Kidney (tissue), 14 donors: Measurements from ENCODE around the gene PPP1R9B. TPM values are rescaled to one million over a fixed set of nuclear protein-coding genes. Genes with fewer than 3 reads are reported as not detected.

Experiments
- DNase-seq, 5 donors: peaks; one replicate each; pipeline ENCODE4 v3.0.0-alpha.2; 2013 to 2020
- FAIRE-seq: peaks from 2 replicates; lab custom pipeline; 2012; peaks lifted over from hg19 to GRCh38; lab: Jason Lieb, UNC
- H3K27ac ChIP-seq, 2 donors: one replicate each; pipeline ENCODE4 v1.7.0; 2013; ENCODE audit warnings: low read depth in 2 of 2, low read length in 2 of 2, inconsistent platforms in 1 of 2
- H3K27me3 ChIP-seq: one replicate; pipeline ENCODE4 v1.7.1; 2013; ENCODE audit warnings: low read length, inconsistent platforms; ENCODE audit not compliant: control insufficient read depth, insufficient read depth
- H3K36me3 ChIP-seq, 3 donors: one replicate each; pipeline versions ENCODE4 v1.7.0 to v1.7.1; 2013; ENCODE audit warnings: low read length in 3 of 3, control low read depth in 1 of 3, inconsistent platforms in 1 of 3; ENCODE audit not compliant: insufficient read depth in 3 of 3, control insufficient read depth in 2 of 3
- H3K4me1 ChIP-seq, 3 donors: one replicate each; pipeline versions ENCODE4 v1.7.0 to v1.7.1; 2013; ENCODE audit warnings: low read length in 3 of 3, inconsistent platforms in 1 of 3, low read depth in 1 of 3; ENCODE audit not compliant: control insufficient read depth in 2 of 3, insufficient read depth in 2 of 3
- H3K4me3 ChIP-seq, 3 donors: one replicate each; pipeline versions ENCODE4 v1.7.0 to v1.8.1; 2013; ENCODE audit warnings: low read length in 3 of 3, control low read depth in 1 of 3, inconsistent platforms in 1 of 3
- H3K9ac ChIP-seq, 3 donors: one replicate each; pipeline versions ENCODE4 v1.7.0 to v1.7.1; 2013; ENCODE audit warnings: low read length in 3 of 3, control low read depth in 1 of 3, inconsistent platforms in 1 of 3
- H3K9me3 ChIP-seq, 3 donors: one replicate each; pipeline versions ENCODE4 v1.7.0 to v1.7.1; 2013; ENCODE audit warnings: low read length in 3 of 3, control low read depth in 1 of 3, inconsistent platforms in 1 of 3; ENCODE audit not compliant: control insufficient read depth in 2 of 3, insufficient read depth in 1 of 3
- intact Hi-C: fragments of 100-400 bp; cut with DNase I; formaldehyde crosslinking; loops from one replicate; pipeline ENCODE4 v1.11.1; 2022
- polyA plus RNA-seq: library from polyadenylated mRNA; stranded (reverse); fragments of 350-450 nt; fragmentation: Illumina TruSeq; extraction: RNeasy Lipid Tissue Mini Kit (QIAGEN cat#74804); gene quantifications from one replicate; pipeline ENCODE4 v1.2.3, GENCODE V29; 2014; ENCODE audit warnings: low read depth, low replicate concordance; ENCODE audit not compliant: insufficient read depth
- total RNA-seq: library from RNA; stranded (reverse); fragmentation: NEBNext Ultra II Directional; extraction: Animal tissue kit (Norgen Biotek cat#: 25700); gene quantifications from one replicate; pipeline ENCODE4 v1.2.1, GENCODE V29; 2021
- TF ChIP-seq, protein P1 (sequence below): IDR thresholded peaks from 3 replicates; pipeline ENCODE4 v1.5.1; 2012; ENCODE audit warnings: mild to moderate bottlenecking, moderate library complexity, borderline replicate concordance; ENCODE audit not compliant: insufficient read depth; ENCODE audit errors: extremely low read depth
- donor health status: control.
- donor health status: control.
- donor health status: control.
- donor health status: control.
- donor health status: control.
- donor health status: DM: yes; HTN: yes; CAD: no.
- donor health status: Normal renal cell carcinoma (clear cell type).

The PPP1R9B gene
- total and polyA plus RNA-seq, 2 donors from 2014 or later, result 17.1 to 64.4 TPM

DNA sequence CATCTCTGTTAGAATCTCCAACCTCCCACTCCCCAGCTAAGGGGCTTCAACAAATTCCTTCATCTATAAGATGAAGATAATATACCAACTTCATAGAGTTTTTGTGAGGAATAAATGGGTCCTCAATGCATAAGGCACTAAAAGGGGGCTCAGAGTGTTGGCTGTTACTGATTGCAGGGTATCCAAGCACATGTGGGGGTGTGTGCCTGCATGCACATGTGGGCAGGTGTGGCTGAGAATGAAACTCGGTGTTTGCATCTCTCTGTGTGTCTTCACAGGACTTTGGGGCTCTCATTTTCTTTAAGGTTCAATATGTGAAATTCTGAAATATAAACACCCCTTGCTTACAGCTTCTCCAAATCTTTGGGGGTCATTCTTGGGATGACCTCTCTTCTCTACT is 4.1 kb upstream of the PPP1R9B start:
- H3K9ac ChIP-seq, result no peak overlapping the region
- H3K4me1 ChIP-seq, result peaks cover 0 to 21% (median 15%) of the 10 kb centered on the region in 3 donors
- no peak overlapping the region for H3K27ac ChIP-seq
- DNase-seq (no peak), FAIRE-seq (no peak)
- no peak overlapping the region for H3K4me3 ChIP-seq
- H3K27me3 ChIP-seq, result no peaks in the 10 kb centered on the region
- intact Hi-C loops, result no loop called here
- H3K36me3 ChIP-seq, result no peaks in the 10 kb centered on the region
- TF ChIP-seq, protein P1, sequence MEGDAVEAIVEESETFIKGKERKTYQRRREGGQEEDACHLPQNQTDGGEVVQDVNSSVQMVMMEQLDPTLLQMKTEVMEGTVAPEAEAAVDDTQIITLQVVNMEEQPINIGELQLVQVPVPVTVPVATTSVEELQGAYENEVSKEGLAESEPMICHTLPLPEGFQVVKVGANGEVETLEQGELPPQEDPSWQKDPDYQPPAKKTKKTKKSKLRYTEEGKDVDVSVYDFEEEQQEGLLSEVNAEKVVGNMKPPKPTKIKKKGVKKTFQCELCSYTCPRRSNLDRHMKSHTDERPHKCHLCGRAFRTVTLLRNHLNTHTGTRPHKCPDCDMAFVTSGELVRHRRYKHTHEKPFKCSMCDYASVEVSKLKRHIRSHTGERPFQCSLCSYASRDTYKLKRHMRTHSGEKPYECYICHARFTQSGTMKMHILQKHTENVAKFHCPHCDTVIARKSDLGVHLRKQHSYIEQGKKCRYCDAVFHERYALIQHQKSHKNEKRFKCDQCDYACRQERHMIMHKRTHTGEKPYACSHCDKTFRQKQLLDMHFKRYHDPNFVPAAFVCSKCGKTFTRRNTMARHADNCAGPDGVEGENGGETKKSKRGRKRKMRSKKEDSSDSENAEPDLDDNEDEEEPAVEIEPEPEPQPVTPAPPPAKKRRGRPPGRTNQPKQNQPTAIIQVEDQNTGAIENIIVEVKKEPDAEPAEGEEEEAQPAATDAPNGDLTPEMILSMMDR, result no peak
- H3K9me3 ChIP-seq, result no peaks in the 10 kb centered on the region

DNA sequence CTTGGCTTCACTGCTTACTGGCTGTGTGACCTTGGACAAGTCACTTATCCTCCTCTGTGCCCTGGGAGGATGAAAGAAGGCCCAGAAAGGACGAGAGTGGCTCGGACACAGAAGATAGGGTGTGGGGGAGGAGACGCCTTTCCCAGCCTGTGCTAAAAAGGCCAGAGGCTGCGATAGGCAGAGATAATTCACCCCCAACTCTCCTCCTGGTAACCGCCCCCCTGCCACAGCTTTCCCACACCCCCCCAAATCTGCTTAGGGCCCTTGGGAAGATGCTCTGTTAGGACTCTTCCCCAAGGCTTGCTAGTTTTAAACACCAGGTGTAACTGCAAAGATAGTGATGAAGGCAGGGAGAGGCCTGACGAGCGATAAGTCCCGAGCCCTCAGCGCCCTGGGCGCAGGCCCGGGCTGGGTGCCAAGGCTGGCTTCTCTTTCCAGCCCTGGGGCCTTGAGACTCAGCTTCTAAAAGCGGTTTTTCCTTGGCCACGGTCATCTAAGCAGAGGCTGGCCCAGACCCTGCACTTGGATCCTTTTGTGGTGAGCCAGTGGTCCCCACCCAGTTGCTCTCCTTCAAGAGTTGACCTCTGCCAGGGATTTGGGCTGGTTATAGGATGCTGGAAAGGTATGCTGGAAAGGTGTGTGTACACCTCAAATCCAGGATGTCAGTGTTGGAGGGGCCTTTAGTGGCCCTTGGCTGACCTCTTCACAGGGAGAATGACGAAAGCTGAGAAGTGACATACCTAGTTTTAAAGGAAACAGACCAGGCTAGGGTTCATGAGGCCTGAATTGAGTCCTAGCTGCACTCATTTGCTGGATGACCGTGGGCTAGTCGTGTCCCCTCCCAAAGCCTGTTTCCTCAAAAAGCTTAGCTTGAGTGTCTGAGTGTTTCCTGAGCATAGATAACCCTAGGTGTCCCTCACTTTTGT is 3.4 kb upstream of the PPP1R9B start:
- H3K27me3 ChIP-seq, result no peaks in the 10 kb centered on the region
- FAIRE-seq, result no peak
- peaks cover 0 to 21% (median 15%) of the 10 kb centered on the region in 3 donors for H3K4me1 ChIP-seq
- H3K4me3 ChIP-seq, result no peak overlapping the region
- H3K36me3 ChIP-seq, result no peaks in the 10 kb centered on the region
- no peaks in the 10 kb centered on the region for H3K9me3 ChIP-seq
- peak in 1 of 5 donors; percentile 68 for DNase-seq
- no peak overlapping the region for H3K9ac ChIP-seq
- TF ChIP-seq, protein P1, result no peak
- intact Hi-C loops, result no loop called here
- no peak overlapping the region for H3K27ac ChIP-seq

DNA sequence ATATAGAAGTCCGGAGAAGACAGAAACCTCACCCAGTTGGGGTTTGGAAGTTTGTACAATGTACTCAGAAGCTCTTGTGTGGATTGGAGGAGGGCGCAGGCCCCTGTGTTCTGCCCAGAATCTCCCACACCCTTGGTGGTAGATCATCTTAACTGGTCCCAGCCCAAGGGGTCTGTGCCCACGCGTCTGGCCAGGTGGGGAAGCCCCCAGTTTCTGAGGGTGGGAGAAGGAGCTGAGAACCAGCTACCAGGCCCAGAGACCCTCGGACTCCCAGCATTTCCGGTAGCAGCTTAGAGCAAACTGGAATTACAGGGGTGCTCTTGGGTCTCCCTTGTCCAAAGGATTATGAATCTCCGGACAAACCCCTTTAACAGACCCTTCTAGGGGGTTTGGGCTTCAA is 2.3 kb upstream of the PPP1R9B start:
- DNase-seq, result peak in 1 of 5 donors; percentile 59
- Histone ChIP-seq H3K9me3 (no peaks in the 10 kb centered on the region), H3K4me3 (no peak overlapping the region), H3K36me3 (no peaks in the 10 kb centered on the region), H3K27me3 (no peaks in the 10 kb centered on the region), H3K27ac (peak overlapping the region in 1 of 2 donors; percentile 81), H3K4me1 (peaks cover 0 to 26% (median 18%) of the 10 kb centered on the region in 3 donors), H3K9ac (peak overlapping the region in 1 of 3 donors; percentile 4)
- intact Hi-C loops, result no loop called here
- TF ChIP-seq, protein P1, result no peak
- no peak for FAIRE-seq
